GM12875 (cell line): ENCODE data around the gene AXIN1.

Experiments
- H3K4me3 ChIP-seq: one replicate; pipeline ENCODE4 v1.5.1; 2011; ENCODE audit warnings: low read depth, low read length, control low read depth
- CTCF ChIP-seq: IDR thresholded peaks from 2 replicates; pipeline ENCODE4 v1.5.1; 2011; ENCODE audit warnings: low read depth, mild to moderate bottlenecking, control low read depth, inconsistent platforms, low read length, moderate library complexity, borderline replicate concordance; ENCODE audit not compliant: insufficient read depth

The AXIN1 gene

GRCh38 chr16:293043-293775 lies 59.3 kb downstream of the AXIN1 start:
- no peak for TF ChIP-seq CTCF
- H3K4me3 ChIP-seq = no peak overlapping the region

GRCh38 chr16:291539-291938 lies 61.0 kb downstream of the AXIN1 start:
- no peak for TF ChIP-seq CTCF
- no peak overlapping the region for H3K4me3 ChIP-seq

GRCh38 chr16:290681-291405 lies 61.7 kb downstream of the AXIN1 start:
- TF ChIP-seq CTCF = no peak
- H3K4me3 ChIP-seq = no peak overlapping the region

- TF ChIP-seq CTCF = no peak
- no peak overlapping the region for H3K4me3 ChIP-seq
Measured at GRCh38 chr16:290015-290680, 62.4 kb downstream of the AXIN1 start.

- H3K4me3 ChIP-seq = no peak overlapping the region
- no peak for TF ChIP-seq CTCF
Measured at GRCh38 chr16:289395-289997, 63.0 kb downstream of the AXIN1 start.

- no peak for TF ChIP-seq CTCF
Measured at GRCh38 chr16:287981-288920, 64.3 kb downstream of the AXIN1 start.

More at GRCh38 chr16:287981-288920, 64.3 kb downstream of the AXIN1 start:
- no peak overlapping the region for H3K4me3 ChIP-seq
